HT1080 (cell line): Measurements from ENCODE around the gene ACER2. TPM values are rescaled to one million over a fixed set of nuclear protein-coding genes. Genes with fewer than 3 reads are reported as not detected.
"Not testable (repeated sequence)": the region's sequence is repeated elsewhere in the genome, so short reads cannot be mapped to it uniquely, and the experiment has no call there.

Source experiments
- DNase-seq: peaks from one replicate; pipeline ENCODE4 v3.0.0-alpha.2; 2015; ENCODE audit warnings: low read depth
- polyA plus RNA-seq, 2 experiments: library from polyadenylated mRNA; depleted of rRNA; stranded (reverse); fragments of >200 nt; gene quantifications; 2 replicates each; pipeline ENCODE4 v1.2.3, GENCODE V29; 2015
- total RNA-seq: library from RNA; depleted of rRNA; stranded (reverse); fragments of >200 nt; shearing (Covaris generic); gene quantifications from 2 replicates; pipeline ENCODE4 v1.2.3, GENCODE V29; 2014; rRNA removed

The ACER2 gene
- 2.2 and 2.4 TPM in 2 replicates for total RNA-seq
- 1.4 and 2.0 TPM in 2 replicates for polyA plus RNA-seq (2015; cell fraction: cytosol; rRNA removed)
- 4.1 and 6.1 TPM in 2 replicates for polyA plus RNA-seq (2015; cell fraction: nucleus; rRNA removed)

DNA sequence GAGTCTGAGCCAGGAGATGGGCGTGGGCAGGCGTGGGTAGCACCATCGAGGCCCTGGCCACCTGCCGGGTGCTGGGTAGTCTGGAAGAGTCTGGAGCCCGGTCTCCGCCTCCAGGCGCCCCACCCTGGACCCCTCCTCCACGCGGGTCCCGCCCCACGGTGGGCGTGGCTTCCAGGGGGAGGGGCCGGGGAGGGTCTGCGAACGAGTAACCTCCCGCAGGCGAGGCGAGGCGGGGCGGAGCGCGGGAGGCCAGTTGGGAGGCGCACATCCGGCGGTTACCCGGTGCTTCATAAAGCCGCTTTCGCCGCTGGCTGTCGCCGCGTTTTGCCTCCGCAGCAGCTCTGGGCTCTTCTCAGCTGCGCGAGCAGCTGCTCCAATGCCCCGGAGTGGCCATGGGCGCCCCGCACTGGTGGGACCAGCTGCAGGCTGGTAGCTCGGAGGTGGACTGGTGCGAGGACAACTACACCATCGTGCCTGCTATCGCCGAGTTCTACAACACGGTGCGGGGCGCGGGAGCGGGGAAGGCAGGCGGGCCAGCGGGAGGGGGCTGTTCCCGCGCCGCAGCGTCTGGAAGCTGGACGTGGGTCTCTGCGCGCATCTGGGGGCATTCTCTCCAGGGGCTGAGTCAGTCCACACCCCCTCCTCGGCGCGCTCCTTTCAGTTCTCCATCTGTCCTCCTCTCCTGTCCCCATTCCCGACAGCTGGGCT, at the start of gene ACER2:
ACER2 (plus strand) TSS at position 317 of the 708 bp plus-strand sequence; CDS start at position 393, 76 bp downstream.
- DNase-seq = peak; percentile 90

DNA sequence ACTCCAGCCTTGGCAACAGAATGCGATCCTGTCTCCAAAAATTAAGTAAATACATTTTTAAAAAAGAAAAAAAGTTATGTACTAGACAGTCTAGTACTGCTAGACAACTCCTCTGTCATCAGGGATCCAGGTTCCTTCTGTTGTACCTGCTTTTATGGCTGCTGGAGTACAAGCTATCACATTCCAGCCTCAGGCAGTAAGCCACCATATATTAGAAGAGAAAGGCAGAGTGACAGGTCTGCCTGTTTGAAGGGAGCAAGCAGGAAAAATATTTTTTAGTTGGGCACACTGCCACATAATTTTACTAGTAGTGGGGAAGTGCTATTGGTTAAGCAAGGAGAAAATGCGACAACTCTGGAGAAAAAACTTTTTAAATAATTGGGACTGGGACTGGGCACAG, 39.7 kb upstream of the ACER2 start:
- no peak for DNase-seq

DNA sequence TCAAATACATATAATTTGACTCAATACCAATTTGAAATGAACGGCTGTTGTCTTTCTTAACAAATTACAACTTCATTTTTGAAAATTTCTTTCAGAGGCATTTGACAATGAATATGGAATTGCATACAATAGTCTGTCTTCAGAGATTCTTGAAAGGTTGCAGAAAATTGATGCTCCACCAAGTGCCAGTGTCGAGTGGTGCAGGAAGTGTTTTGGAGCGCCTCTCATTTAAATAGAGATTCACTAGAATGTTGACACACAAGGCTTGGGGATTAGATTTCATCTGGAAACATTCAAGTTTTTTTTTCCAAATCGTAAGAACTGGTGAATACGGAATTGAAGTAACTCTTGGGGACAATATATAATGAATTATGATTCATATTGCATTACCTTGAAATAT, 36.9 kb upstream of the ACER2 start:
- no peak for DNase-seq

DNA sequence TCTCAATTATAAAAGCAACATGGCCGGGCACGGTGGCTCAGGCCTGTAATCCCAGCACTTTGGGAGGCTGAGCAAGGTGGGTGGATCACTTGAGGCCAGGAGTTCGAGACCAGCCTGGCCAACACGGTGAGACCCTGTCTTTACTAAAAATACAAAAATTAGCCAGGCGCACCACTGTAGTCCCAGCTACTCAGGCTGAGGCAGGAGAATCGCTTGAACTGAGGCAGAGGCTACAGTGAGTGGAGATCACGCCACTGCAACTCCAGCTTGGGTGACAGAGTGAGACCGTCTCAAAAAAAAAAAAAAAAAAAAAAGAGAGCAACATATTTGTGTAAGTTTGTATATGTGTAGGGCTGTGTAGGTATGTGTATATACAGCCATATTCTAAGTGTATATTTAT, 36.2 kb upstream of the ACER2 start:
- no peak for DNase-seq

DNA sequence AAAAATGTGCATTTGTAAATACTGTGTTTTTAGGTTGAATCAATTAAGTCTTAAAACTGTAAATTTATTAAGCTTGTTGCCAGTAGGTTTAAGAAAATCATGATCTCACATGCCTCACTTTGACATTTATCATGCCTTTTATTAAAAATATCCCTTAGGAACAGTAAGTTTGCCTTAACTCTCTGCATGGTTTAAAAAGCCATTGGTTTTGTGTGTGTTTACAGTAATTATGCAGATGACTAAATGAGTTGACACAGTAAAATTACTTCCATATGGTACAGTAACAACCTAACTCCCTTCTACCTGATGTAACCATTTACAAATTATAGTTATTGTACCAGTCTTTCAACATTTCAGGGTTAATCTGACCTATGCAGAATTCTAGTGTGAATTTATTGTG, 35.3 kb upstream of the ACER2 start:
- DNase-seq = no peak

DNA sequence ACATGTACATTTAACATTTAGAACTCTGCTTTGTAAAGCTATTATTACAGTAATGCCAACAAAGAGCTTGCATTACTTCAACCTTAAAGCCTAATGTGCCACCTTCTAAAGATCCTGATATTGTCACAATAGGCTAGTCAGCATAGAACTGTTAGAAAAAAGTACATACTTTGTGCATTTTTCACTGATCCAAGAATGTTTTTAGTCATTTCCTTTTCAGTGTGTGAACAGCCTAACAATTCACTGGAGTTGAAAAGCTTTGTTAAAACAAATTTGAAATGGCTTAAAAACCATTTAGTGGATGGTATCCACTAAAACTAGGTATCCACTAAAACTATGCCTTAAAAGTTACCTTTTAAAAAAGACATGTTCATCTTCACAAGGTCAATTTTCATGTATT, 33.3 kb upstream of the ACER2 start:
- DNase-seq = no peak

DNA sequence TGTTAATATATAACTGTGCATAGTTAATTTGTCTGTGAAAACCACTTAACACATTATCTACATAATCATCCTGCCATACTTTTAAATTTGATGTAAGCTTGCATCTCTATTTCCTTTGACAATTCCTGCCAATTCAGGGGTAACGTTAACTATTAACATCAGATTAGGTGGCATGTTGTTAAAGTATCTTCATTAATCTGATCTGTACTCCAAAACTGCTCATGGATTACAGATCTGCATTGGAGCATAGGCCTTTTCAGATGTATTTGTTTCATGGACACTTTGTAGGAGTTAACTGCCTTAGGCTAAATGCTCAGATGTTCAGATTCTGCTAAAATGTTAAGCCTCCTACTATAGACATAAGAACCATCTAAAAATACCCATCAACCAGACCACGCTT, 31.9 kb upstream of the ACER2 start:
- DNase-seq = no peak

DNA sequence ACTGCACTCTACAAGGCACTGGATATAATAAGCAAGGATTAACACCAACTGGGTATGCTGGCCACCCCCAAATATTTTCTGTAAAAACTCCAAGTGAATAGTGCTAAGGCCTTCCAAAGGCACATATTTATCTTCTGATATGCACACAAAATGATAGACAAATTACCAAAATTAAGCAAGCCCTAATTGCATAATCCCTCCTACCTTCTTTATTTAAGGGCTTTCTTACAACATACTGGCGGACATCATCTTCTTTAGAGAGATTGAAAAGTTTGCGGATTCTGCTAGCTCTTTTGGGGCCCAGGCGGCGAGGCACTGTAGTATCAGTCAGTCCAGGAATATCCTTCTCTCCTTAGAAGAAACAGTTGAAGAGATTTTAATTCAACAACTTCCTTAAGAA, 30.6 kb upstream of the ACER2 start:
- no peak for DNase-seq

DNA sequence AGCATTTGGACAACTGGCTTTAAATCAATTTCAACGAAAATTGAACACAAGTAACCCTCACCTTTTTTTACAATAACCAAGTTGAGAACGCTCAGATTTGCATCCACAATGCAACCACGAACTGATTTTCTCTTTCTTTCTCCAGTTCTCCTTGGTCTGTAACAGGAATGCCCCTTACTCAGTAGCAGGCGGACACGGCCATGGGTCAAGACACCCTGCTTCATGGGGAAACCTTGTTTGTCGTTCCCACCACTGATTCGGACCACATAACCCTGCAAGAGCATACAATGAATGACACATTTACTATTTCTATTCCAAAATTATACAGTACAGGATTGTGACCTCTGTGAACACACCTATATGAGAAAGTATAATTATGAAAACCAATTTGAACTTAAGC, 30.2 kb upstream of the ACER2 start:
- no peak for DNase-seq

DNA sequence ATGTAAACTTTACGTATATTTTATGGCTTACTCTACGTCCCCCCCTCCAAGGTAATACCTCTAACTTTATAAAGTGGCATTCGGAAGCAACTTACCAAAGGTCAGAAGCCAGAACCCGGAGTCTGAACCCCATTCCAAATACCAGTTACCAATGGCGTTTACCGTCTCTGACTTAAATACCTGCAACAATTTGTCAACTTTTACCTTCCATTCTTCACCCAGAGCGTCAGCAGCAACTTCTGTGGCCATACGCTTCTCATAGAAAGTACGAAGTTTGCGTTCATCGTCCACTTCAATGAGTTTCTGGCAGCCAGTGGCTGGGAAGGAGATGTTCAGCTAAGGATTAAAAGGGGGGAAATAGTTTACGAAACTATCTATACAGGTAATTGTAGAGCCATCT, 29.5 kb upstream of the ACER2 start:
- no peak for DNase-seq

DNA sequence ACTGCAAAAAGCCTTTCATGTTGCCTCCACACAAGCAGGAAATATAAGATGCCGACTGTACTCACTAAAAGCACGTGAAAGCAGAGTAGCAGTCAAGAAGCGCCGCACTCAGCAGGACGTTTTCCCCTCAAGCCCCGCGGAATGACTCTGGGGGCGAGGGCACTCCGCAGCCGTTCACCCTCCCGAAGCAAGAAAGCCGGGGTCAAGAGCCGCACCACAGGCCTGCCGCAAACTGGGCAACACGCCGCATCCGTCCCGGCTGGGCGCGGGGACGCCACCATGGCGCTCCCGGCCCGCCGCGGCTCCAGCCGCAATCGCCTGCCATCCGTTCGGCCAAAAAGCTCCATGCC, 29.1 kb upstream of the ACER2 start:
- DNase-seq = no peak

DNA sequence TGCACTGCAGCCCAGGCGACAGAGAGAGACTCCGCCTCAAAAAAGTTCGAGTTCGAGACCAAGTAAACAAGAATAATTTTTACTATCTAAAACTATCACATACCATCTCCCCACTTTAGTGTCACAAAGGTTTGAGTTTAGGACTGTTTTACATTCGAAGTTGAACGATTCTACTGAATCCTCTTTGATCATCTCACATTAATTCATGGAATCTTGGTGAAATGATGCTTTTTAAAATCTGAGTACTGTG, 28.1 kb upstream of the ACER2 start:
- no peak for DNase-seq

DNA sequence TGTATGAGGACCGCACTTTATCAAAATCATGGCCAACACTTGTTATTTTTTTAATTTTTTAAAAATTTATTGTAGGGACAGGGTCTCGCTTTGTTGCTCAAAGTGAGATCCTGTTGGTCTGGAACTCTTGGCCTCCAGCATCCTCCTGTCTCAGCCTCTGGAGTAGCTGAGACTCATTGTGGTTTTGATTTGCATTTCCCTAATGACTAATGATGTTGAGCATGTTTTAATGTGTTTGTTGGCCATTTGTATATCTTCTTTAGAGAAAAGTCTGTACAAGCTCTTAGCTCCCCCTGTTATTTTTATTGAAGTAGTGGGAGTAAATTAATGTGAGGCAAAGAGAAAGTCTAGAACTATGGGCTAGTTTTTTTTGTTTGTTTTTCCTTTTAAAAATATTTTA, 27.2 kb upstream of the ACER2 start:
- DNase-seq = peak; percentile 44

DNA sequence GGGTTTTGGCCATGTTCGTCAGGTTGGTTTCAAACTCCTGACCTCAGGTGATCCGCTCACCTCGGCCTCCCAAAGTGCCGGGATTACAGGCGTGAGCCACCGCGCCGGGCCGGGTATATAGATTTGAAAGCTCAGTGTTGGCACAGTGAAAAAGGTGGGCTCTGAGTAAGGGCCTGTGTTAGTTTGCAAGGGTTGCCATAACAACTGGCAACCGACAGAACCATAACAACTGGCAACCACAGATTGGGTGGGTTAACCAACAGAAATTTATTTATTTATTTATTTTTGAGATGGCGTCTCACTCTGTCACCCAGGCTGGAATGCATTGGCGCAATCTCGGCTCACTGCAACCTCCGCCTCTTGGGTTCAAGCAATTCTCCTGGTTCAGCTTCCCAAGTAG, 23.6 kb upstream of the ACER2 start:
- not testable (repeated sequence) for DNase-seq

DNA sequence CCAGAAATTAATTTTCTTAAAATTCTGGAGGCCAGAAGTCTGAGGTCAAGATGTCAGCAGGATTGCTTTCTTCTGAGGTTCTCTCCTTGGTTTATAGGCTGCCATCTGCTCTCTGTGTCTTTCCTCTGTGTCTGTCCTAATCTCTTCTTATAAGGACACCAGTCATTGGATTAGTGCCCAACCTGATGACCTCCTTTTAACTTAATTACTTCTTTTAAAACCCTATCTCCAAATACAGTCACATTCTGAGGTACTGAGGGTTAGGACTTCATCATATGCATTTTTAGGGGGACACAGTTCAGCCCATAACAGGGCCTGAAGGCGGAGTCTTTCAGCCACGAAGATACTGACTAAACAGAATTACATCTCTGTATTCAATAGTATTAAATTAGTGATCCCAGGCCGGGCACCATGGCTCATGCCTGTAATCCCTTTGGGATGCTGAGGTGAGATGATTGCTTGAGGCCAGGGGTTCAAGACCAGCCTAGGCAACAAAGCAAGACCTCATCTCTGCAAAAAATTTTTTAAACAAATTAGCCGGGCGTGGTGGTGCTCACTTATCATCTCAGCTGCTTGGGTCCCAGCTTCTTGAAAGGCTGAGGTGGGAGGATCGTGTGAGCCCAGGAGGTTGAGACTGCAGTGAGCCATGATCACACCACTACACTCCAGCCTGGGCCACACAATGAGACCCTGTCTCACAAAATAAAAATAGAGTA, 22.9 kb upstream of the ACER2 start:
- no peak for DNase-seq

DNA sequence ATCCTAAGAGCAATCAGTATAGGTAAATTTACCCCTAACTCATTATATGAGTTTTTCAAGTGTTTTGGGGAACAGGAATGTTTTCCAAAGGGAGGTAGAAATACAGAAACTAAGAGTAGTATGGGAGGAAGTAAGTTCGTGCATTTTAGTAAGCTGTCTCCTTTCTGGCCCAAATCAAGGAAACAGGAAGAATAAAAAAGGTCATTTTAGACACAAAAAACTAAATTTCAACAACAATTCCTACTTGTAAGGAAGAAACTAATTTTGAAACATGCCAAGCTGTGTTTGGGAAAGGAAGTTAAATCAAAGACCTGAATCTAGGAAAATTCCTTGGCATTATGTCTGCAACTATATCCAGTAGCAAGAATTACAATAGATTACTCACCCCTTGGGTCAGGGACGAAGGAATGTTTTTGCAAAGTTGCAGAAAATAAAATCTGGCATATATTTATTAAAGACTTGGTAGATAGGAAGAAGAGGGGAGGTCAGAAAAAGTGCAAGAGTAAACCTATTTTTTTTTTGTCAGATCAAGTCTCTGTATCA, 22.2 kb upstream of the ACER2 start:
- no peak for DNase-seq

DNA sequence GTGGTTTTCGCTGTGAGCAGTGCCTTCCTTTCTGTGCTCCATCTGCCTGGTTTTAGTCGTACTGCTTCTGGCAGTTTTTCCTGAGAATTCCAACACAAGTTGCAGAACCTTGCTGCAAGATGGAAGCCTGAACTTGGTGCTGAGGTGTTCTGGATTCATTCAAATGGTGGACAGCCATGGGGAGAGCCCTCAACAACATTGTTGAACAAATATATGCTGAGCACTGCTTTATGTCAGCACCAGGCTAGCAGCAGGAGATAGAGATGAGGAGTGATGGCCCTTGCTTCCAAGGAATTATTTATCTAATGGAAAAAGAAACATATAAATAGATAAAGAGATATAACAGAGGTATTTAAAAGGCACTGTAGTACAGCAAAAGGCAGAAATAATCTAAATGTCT, 21.5 kb upstream of the ACER2 start:
- no peak for DNase-seq

DNA sequence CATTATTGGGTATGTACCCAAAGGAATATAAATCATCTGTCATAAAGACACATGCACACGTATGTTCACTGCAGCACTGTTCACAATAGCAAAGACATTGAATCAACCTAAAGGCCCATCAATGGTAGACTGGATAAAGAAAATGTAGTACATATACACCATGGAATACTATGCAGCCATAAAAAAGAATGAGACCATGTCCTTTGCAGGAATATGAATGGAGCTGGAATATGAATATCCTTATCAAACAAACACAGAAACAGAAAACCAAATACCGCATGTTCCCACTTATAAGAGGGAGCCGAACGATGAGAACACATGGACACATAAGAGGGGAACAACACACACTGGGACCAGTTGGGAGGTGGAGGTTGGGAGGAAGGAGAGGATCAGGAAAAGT, 19.3 kb upstream of the ACER2 start:
- DNase-seq = not testable (repeated sequence)

DNA sequence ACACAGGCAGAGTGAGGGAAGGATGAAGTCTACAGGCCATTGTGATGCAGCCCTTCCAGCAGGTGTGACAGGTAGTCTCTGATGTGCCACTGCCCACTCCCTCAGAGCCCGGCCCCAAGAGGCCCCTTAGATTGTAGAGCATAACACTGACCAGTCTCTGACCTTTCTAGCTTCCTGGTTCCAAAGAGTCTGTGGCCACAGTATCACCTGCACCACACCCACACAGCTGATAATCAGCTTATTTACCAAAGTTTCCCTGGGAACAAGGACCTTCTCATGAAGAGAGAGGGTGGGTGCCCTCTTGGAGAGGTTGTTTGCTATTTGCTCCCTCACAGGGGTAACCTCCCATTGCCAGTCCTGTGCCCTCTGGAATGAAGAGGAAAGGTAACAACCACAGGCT, 11.0 kb upstream of the ACER2 start:
- no peak for DNase-seq

DNA sequence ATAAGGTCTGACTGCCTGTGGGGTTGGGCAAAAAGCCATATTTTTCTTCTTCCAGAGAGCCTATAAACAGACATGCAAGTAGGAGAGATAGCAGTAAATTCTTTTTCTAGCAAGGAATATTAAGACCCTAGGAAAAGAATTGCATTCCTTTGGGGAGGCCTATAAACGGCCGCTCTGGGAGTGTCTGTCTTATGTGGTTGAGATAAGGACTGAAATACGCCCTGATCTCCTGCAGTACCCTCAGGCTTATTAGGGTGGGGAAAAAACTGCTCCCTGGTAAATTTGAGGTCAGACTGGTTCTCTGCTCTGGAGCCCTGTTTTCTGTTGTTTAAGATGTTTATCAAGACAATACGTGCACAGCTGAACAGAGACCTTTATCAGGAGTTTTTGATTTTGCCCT, 5.6 kb upstream of the ACER2 start:
- not testable (repeated sequence) for DNase-seq

DNA sequence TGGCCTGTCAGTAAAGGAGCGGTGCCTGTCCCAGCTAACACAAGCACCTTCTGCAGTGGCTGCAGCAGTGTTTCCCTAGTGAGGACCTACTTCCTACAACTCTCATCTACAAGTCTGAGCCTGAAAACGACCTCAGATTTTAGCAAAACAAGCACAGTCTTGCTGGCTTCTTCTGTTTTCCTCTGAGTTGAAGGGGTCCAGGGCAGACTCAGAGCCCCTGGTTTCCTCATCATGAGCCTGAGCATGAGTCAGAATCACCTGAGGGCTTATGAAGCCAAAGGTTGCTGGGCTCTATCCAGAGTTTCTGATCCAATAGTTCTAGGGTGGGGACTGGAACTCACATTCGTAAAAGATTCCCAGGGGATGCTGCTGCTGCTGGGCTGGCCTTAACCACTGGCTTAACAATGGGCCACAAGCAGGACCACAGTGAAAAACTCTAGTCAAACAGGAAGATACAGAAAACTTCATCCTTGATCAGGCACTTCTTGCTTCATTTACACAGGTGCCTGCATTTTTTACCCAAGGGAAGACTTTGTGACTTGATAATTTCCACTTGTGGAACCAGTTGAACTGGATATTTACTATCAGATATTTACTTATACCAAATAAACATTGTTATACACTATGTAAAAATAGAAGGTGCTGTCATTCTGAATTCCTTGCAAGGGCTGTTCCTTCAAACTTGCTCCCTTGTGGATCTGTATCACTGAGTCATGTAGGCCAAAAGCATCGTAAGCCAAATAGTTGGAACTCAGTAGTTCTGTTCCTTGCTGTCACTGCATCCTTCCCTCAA, 4.3 kb upstream of the ACER2 start:
- DNase-seq = no peak

DNA sequence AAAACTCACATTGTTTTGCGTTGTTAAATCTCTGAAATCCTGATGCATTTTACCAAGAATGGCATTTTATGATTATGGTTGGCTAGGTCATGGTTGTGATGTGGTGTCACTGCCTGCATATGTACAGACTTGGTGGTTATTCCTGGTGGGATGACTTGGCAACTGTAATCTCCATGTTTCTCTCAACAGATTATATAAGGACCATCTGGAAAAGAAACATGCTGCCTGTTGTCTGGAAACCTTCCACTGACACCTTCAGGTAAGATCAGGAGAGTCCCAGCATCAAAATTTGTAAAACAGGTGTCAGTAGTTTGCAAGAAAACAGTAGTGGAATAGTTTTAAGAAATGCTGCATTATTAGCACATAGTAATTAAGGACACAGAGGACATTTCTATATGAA, 3.0 kb upstream of the ACER2 start:
- no peak for DNase-seq
